Esophagus muscularis mucosa (tissue), 4 donors: ENCODE data around the gene SLC24A3. TPM values are rescaled to one million over a fixed set of nuclear protein-coding genes. Genes with fewer than 3 reads are reported as not detected.

Source experiments
- DNase-seq: peaks from one replicate; pipeline ENCODE4 v3.0.0-alpha.2; 2017; ENCODE audit errors: extremely low spot score
- H3K27ac ChIP-seq, 4 donors: fragments of 200-600 bp; sonication (generic); replicated peaks in 1 of 4; 1 replicate in 3 of 4; 2 replicates in 1 of 4; pipeline ENCODE4 v1.5.1; 2016 to 2019; ENCODE audit warnings: mild to moderate bottlenecking in 1 of 4
- H3K27me3 ChIP-seq, 4 donors: fragments of 200-600 bp; sonication (generic); one replicate each; pipeline versions ENCODE4 v1.5.1 to v1.6.0; 2016 to 2019
- H3K36me3 ChIP-seq, 4 donors: fragments of 200-600 bp; sonication (generic); one replicate each; pipeline ENCODE4 v1.5.1; 2016 to 2019
- H3K4me1 ChIP-seq, 4 donors: fragments of 200-600 bp; sonication (generic); one replicate each; pipeline ENCODE4 v1.5.1; 2016 to 2019
- H3K4me3 ChIP-seq, 4 donors: fragments of 200-600 bp; sonication (generic); 1 replicate in 2 of 4; 2 replicates in 2 of 4; pipeline ENCODE4 v1.5.1; 2016 to 2019; ENCODE audit warnings: mild to moderate bottlenecking in 4 of 4, moderate library complexity in 1 of 4
- H3K9me3 ChIP-seq, 4 donors: fragments of 200-600 bp; sonication (generic); 1 replicate in 3 of 4; 2 replicates in 1 of 4; pipeline ENCODE4 v1.5.1; 2016 to 2019
- CTCF ChIP-seq, 3 experiments: fragments of 200-600 bp in 2 of 3; fragments of 450-650 bp in 1 of 3; sonication (generic) in 2 of 3; IDR thresholded peaks; one replicate each; pipeline ENCODE4 v1.5.1; 2017 to 2019; ENCODE audit warnings: antibody characterized with exemption in 3 of 3, mild to moderate bottlenecking in 2 of 3, moderate library complexity in 1 of 3
- EP300 ChIP-seq: sonication (generic); formaldehyde crosslinking; IDR thresholded peaks from one replicate; pipeline ENCODE4 v1.6.1; 2017; ENCODE audit warnings: antibody characterized with exemption
- POLR2A ChIP-seq: fragments of 450-650 bp; IDR thresholded peaks from one replicate; pipeline ENCODE4 v1.6.1; 2017; ENCODE audit warnings: antibody characterized with exemption, moderate library complexity, mild to moderate bottlenecking, low read depth
- POLR2AphosphoS5 ChIP-seq, 2 donors: sonication (generic); formaldehyde crosslinking; IDR thresholded peaks; one replicate each; pipeline ENCODE4 v1.6.1; 2017; ENCODE audit warnings: antibody characterized with exemption in 2 of 2
- WGBS: methylation state at CpG from one replicate; pipeline ENCODE4 v1.1.5; 2018; 5-methylcytosine and 5-hydroxymethylcytosine counted together
- intact Hi-C: fragments of 100-400 bp; cut with DNase I; formaldehyde crosslinking; loops from one replicate; pipeline ENCODE4 v1.15.1; 2023
- total RNA-seq, 4 donors: library from RNA; depleted of rRNA; stranded (reverse); fragments of >200 nt; gene quantifications; one replicate each; pipeline versions ENCODE4 v1.1.0 to v1.2.1, GENCODE V29; 2016

SLC24A3 gene
- total RNA-seq, 4 donors from 2014 or later, result 4.6 to 11.5 (median 6.6) TPM

GRCh38 chr20:19435821-19436220 lies 223.4 kb downstream of the SLC24A3 start:
- no peaks in the 10 kb centered on the region for H3K36me3 ChIP-seq
- no peak overlapping the region for H3K4me3 ChIP-seq

GRCh38 chr20:19438488-19438887 lies 226.0 kb downstream of the SLC24A3 start:
- intact Hi-C loops, result no loop called here
- TF ChIP-seq EP300 (no peak), CTCF (IDR thresholded peaks at IDR 0.05) (no peak), POLR2A (no peak), POLR2AphosphoS5 (IDR thresholded peaks at IDR 0.05) (no peak)
- Histone ChIP-seq H3K27ac (no peak overlapping the region), H3K4me1 (no peaks in the 10 kb centered on the region), H3K9me3 (peaks cover 0 to 12% (median 4%) of the 10 kb centered on the region in 4 donors), H3K4me3 (no peak overlapping the region), H3K27me3 (no peaks in the 10 kb centered on the region), H3K36me3 (no peaks in the 10 kb centered on the region)
- no peak for DNase-seq
- WGBS, result 100% methylated on average over 1 of the region's 2 CpGs

More at GRCh38 chr20:19435821-19436220, 223.4 kb downstream of the SLC24A3 start:
- H3K4me1 ChIP-seq, result no peaks in the 10 kb centered on the region
- no peak overlapping the region for H3K27ac ChIP-seq
- DNase-seq, result no peak
- TF ChIP-seq POLR2A (no peak), CTCF (IDR thresholded peaks at IDR 0.05) (no peak), POLR2AphosphoS5 (IDR thresholded peaks at IDR 0.05) (no peak), EP300 (no peak)
- intact Hi-C loops, result no loop called here
- no peaks in the 10 kb centered on the region for H3K9me3 ChIP-seq
- H3K27me3 ChIP-seq, result no peaks in the 10 kb centered on the region

- Histone ChIP-seq H3K4me1 (no peaks in the 10 kb centered on the region), H3K27ac (no peak overlapping the region), H3K9me3 (peaks cover 0 to 19% (median 6%) of the 10 kb centered on the region in 4 donors), H3K27me3 (no peaks in the 10 kb centered on the region), H3K36me3 (no peaks in the 10 kb centered on the region), H3K4me3 (no peak overlapping the region)
- intact Hi-C loops, result no loop called here
- DNase-seq, result no peak
- 78% methylated on average over 14 of the region's 14 CpGs for WGBS
- no peak for TF ChIP-seq POLR2AphosphoS5 (IDR thresholded peaks at IDR 0.05)
- TF ChIP-seq EP300, result no peak
- no peak for TF ChIP-seq CTCF (IDR thresholded peaks at IDR 0.05)
- no peak for TF ChIP-seq POLR2A
Measured at GRCh38 chr20:19440660-19441527, 228.5 kb downstream of the SLC24A3 start.

- no peak for TF ChIP-seq POLR2AphosphoS5 (IDR thresholded peaks at IDR 0.05)
- no peak for TF ChIP-seq EP300
- no peak for TF ChIP-seq CTCF (IDR thresholded peaks at IDR 0.05)
- no peak for TF ChIP-seq POLR2A
- no peaks in the 10 kb centered on the region for H3K36me3 ChIP-seq
- intact Hi-C loops, result no loop called here
- no peak overlapping the region for H3K27ac ChIP-seq
- no peaks in the 10 kb centered on the region for H3K27me3 ChIP-seq
- DNase-seq, result no peak
- 95% methylated on average over 4 of the region's 4 CpGs for WGBS
- H3K4me3 ChIP-seq, result no peak overlapping the region
- H3K4me1 ChIP-seq, result peaks cover 0 to 11% (median 3%) of the 10 kb centered on the region in 4 donors
- H3K9me3 ChIP-seq, result peaks cover 0 to 19% (median 6%) of the 10 kb centered on the region in 4 donors
Measured at GRCh38 chr20:19446246-19446645, 233.8 kb downstream of the SLC24A3 start.
